Duodenal mucosa (tissue), 2 donors: ENCODE data around the gene CRB1.

Experiments
- H3K27ac ChIP-seq: one replicate; pipeline ENCODE4 v1.7.0; 2013; ENCODE audit warnings: low read depth, low read length
- H3K27me3 ChIP-seq, 2 donors: one replicate each; pipeline ENCODE4 v1.7.0; 2013; ENCODE audit warnings: low read length in 2 of 2, control low read depth in 1 of 2; ENCODE audit not compliant: insufficient read depth in 2 of 2, control insufficient read depth in 1 of 2
- H3K36me3 ChIP-seq, 2 donors: one replicate each; pipeline ENCODE4 v1.7.0; 2013; ENCODE audit warnings: low read length in 2 of 2, control low read depth in 1 of 2; ENCODE audit not compliant: insufficient read depth in 2 of 2, control insufficient read depth in 1 of 2
- H3K4me1 ChIP-seq, 2 donors: one replicate each; pipeline ENCODE4 v1.7.0; 2013; ENCODE audit warnings: low read length in 2 of 2, control low read depth in 1 of 2; ENCODE audit not compliant: insufficient read depth in 2 of 2, control insufficient read depth in 1 of 2
- H3K4me3 ChIP-seq, 2 donors: one replicate each; pipeline ENCODE4 v1.7.0; 2013; ENCODE audit warnings: low read length in 2 of 2, low read depth in 1 of 2
- H3K9ac ChIP-seq, 2 donors: one replicate each; pipeline ENCODE4 v1.7.0; 2013; ENCODE audit warnings: low read length in 2 of 2, low read depth in 1 of 2
- H3K9me3 ChIP-seq, 2 donors: one replicate each; pipeline ENCODE4 v1.7.0; 2013; ENCODE audit warnings: low read length in 2 of 2, control low read depth in 1 of 2; ENCODE audit not compliant: control insufficient read depth in 1 of 2

The CRB1 gene

GRCh38 chr1:197440715-197441114 is 172.7 kb downstream of the CRB1 start:
- no peaks in the 10 kb centered on the region for H3K27me3 ChIP-seq
- H3K27ac ChIP-seq: no peak overlapping the region
- no peaks in the 10 kb centered on the region for H3K9me3 ChIP-seq
- no peak overlapping the region for H3K4me3 ChIP-seq
- no peaks in the 10 kb centered on the region for H3K4me1 ChIP-seq
- no peak overlapping the region for H3K9ac ChIP-seq
- no peaks in the 10 kb centered on the region for H3K36me3 ChIP-seq

GRCh38 chr1:197441999-197442414 is 174.0 kb downstream of the CRB1 start:
- H3K4me1 ChIP-seq: no peaks in the 10 kb centered on the region
- no peak overlapping the region for H3K4me3 ChIP-seq
- no peak overlapping the region for H3K9ac ChIP-seq
- no peaks in the 10 kb centered on the region for H3K9me3 ChIP-seq
- H3K36me3 ChIP-seq: no peaks in the 10 kb centered on the region
- no peaks in the 10 kb centered on the region for H3K27me3 ChIP-seq
- no peak overlapping the region for H3K27ac ChIP-seq

GRCh38 chr1:197444755-197445154 is 176.7 kb downstream of the CRB1 start:
- Histone ChIP-seq H3K4me3 (no peak overlapping the region), H3K9me3 (no peaks in the 10 kb centered on the region), H3K4me1 (no peaks in the 10 kb centered on the region), H3K36me3 (no peaks in the 10 kb centered on the region), H3K27me3 (no peaks in the 10 kb centered on the region), H3K27ac (no peak overlapping the region), H3K9ac (no peak overlapping the region)

- no peaks in the 10 kb centered on the region for H3K4me1 ChIP-seq
- no peaks in the 10 kb centered on the region for H3K27me3 ChIP-seq
- no peaks in the 10 kb centered on the region for H3K36me3 ChIP-seq
- no peak overlapping the region for H3K4me3 ChIP-seq
- no peaks in the 10 kb centered on the region for H3K9me3 ChIP-seq
- H3K27ac ChIP-seq: no peak overlapping the region
- no peak overlapping the region for H3K9ac ChIP-seq
These were observed 180.2 kb downstream of the CRB1 start for GRCh38 chr1:197448121-197448779.

- H3K27me3 ChIP-seq: no peaks in the 10 kb centered on the region
- H3K9ac ChIP-seq: no peak overlapping the region
- no peaks in the 10 kb centered on the region for H3K4me1 ChIP-seq
- no peak overlapping the region for H3K27ac ChIP-seq
- no peaks in the 10 kb centered on the region for H3K36me3 ChIP-seq
- no peaks in the 10 kb centered on the region for H3K9me3 ChIP-seq
- no peak overlapping the region for H3K4me3 ChIP-seq
These were observed 183.3 kb downstream of the CRB1 start for GRCh38 chr1:197451381-197451780.

- Histone ChIP-seq H3K27ac (no peak overlapping the region), H3K36me3 (no peaks in the 10 kb centered on the region)
These were observed 185.5 kb downstream of the CRB1 start for GRCh38 chr1:197453376-197454058.

GRCh38 chr1:197462539-197462938 is 194.5 kb downstream of the CRB1 start:
- no peak overlapping the region for H3K4me3 ChIP-seq
- H3K9me3 ChIP-seq: no peaks in the 10 kb centered on the region
- H3K4me1 ChIP-seq: no peaks in the 10 kb centered on the region
- H3K27me3 ChIP-seq: no peaks in the 10 kb centered on the region
- H3K9ac ChIP-seq: no peak overlapping the region
- H3K27ac ChIP-seq: no peak overlapping the region
- no peaks in the 10 kb centered on the region for H3K36me3 ChIP-seq

More at GRCh38 chr1:197453376-197454058, 185.5 kb downstream of the CRB1 start:
- no peaks in the 10 kb centered on the region for H3K9me3 ChIP-seq
- no peaks in the 10 kb centered on the region for H3K4me1 ChIP-seq
- no peak overlapping the region for H3K4me3 ChIP-seq
- no peak overlapping the region for H3K9ac ChIP-seq
- no peaks in the 10 kb centered on the region for H3K27me3 ChIP-seq

GRCh38 chr1:197463142-197463541 is 195.1 kb downstream of the CRB1 start:
- no peaks in the 10 kb centered on the region for H3K9me3 ChIP-seq
- no peaks in the 10 kb centered on the region for H3K4me1 ChIP-seq
- no peak overlapping the region for H3K4me3 ChIP-seq
- H3K27me3 ChIP-seq: no peaks in the 10 kb centered on the region
- H3K9ac ChIP-seq: no peak overlapping the region
- no peak overlapping the region for H3K27ac ChIP-seq
- no peaks in the 10 kb centered on the region for H3K36me3 ChIP-seq

- Histone ChIP-seq H3K4me1 (no peaks in the 10 kb centered on the region), H3K27ac (no peak overlapping the region), H3K4me3 (no peak overlapping the region), H3K9ac (no peak overlapping the region), H3K27me3 (no peaks in the 10 kb centered on the region), H3K9me3 (no peaks in the 10 kb centered on the region), H3K36me3 (no peaks in the 10 kb centered on the region)
These were observed 196.0 kb downstream of the CRB1 start for GRCh38 chr1:197464044-197464443.

GRCh38 chr1:197465528-197466327 is 197.7 kb downstream of the CRB1 start:
- Histone ChIP-seq H3K9me3 (no peaks in the 10 kb centered on the region), H3K9ac (no peak overlapping the region), H3K36me3 (no peaks in the 10 kb centered on the region), H3K27me3 (no peaks in the 10 kb centered on the region), H3K27ac (no peak overlapping the region), H3K4me3 (no peak overlapping the region), H3K4me1 (no peaks in the 10 kb centered on the region)
